ENCODE results near the gene RC3H1. TPM values are rescaled to one million over a fixed set of nuclear protein-coding genes. Genes with fewer than 3 reads are reported as not detected.
A peak's percentile ranks its signal among the peaks of the same experiment; 100 is the strongest.

Gene RC3H1
- total and polyA plus RNA-seq, 2 of the 13 experiments (the other 11 are each of a cell fraction or from before 2014, with no cell fraction given): 11.2 to 19.6 TPM

- TF ChIP-seq NFRKB (IDR thresholded peaks at IDR 0.05): no peak
- TF ChIP-seq ZNF275 (CRISPR knock-in tag; IDR thresholded peaks at IDR 0.05; ENCODE audit: borderline replicate concordance): no peak
- no peak for TF ChIP-seq POLR2AphosphoS2 (IDR thresholded peaks at IDR 0.05; ENCODE audit: low read depth, low read length)
- TF ChIP-seq ZFP36L2 (CRISPR knock-in tag; IDR thresholded peaks at IDR 0.05): no peak
- no peak for TF ChIP-seq ZNF839 (CRISPR knock-in tag; IDR thresholded peaks at IDR 0.05; ENCODE audit: borderline replicate concordance)
- no peak for TF ChIP-seq ZNF83 (CRISPR knock-in tag; IDR thresholded peaks at IDR 0.05; ENCODE audit: borderline replicate concordance)
- no peak for TF ChIP-seq ASH2L (IDR thresholded peaks at IDR 0.05; ENCODE audit: insufficient read length, low read depth, low read length)
- peak; percentile 20; the same call in 1 of the 2 replicates for TF ChIP-seq ARID4A (CRISPR knock-in tag; IDR thresholded peaks at IDR 0.05; ENCODE audit: borderline replicate concordance)
- TF ChIP-seq ZBTB4 (CRISPR knock-in tag; IDR thresholded peaks at IDR 0.05; ENCODE audit: borderline replicate concordance): no peak
- no peak for TF ChIP-seq MBD4 (IDR thresholded peaks at IDR 0.05; ENCODE audit: borderline replicate concordance, low read length)
- TF ChIP-seq ZNF326 (CRISPR knock-in tag; IDR thresholded peaks at IDR 0.05; ENCODE audit: borderline replicate concordance): no peak
- TF ChIP-seq IKZF4 (CRISPR knock-in tag; IDR thresholded peaks at IDR 0.05; ENCODE audit: borderline replicate concordance, low read depth, not compliant biosample characterization): no peak
- TF ChIP-seq ZNF564 (CRISPR knock-in tag; IDR thresholded peaks at IDR 0.05): peak; percentile 22; the same call in 1 of the 2 replicates
- no peak for TF ChIP-seq RAD51 (IDR thresholded peaks at IDR 0.05; ENCODE audit: borderline replicate concordance)
- no peak for TF ChIP-seq TFE3 (CRISPR knock-in tag; IDR thresholded peaks at IDR 0.05)
- no peak for TF ChIP-seq TFDP2 (CRISPR knock-in tag; IDR thresholded peaks at IDR 0.05)
Observed at GRCh38 chr1:173925306-173926242, 96.6 kb downstream of the RC3H1 start (continued).

Measured in HepG2 (cell line).